Prostate gland (tissue), 2 donors: ENCODE measurements around the gene AFDN. TPM values are rescaled to one million over a fixed set of nuclear protein-coding genes. Genes with fewer than 3 reads are reported as not detected.

Experiments
- DNase-seq: peaks from one replicate; pipeline ENCODE4 v3.0.0-alpha.2; 2019; ENCODE audit warnings: low spot score
- H3K27ac ChIP-seq, 2 donors: fragments of 200-600 bp; sonication (generic); 2 replicates each; pipeline ENCODE4 v1.5.1; 2017 to 2019
- H3K27me3 ChIP-seq: fragments of 200-600 bp; sonication (generic); replicated peaks from 2 replicates; pipeline ENCODE4 v1.5.1; 2019; ENCODE audit not compliant: insufficient read depth
- H3K36me3 ChIP-seq, 2 donors: fragments of 200-600 bp; sonication (generic); 1 replicate in 1 of 2; 2 replicates in 1 of 2; pipeline versions ENCODE4 v1.5.1 to v1.8.1; 2017 to 2019
- H3K4me1 ChIP-seq: fragments of 200-600 bp; sonication (generic); replicated peaks from 2 replicates; pipeline ENCODE4 v1.5.1; 2019
- H3K4me3 ChIP-seq, 2 donors: fragments of 200-600 bp; sonication (generic); 2 replicates each; pipeline ENCODE4 v1.5.1; 2017 to 2019
- H3K9me3 ChIP-seq: fragments of 200-600 bp; sonication (generic); 2 replicates; pipeline ENCODE4 v1.5.1; 2017
- CTCF ChIP-seq, 4 experiments: fragments of 200-600 bp in 2 of 4; fragments of 450-650 bp in 2 of 4; sonication (generic) in 2 of 4; IDR thresholded peaks; 1 replicate in 3 of 4; 2 replicates in 1 of 4; pipeline ENCODE4 v1.5.1; 2016 to 2019; ENCODE audit warnings: antibody characterized with exemption in 4 of 4, mild to moderate bottlenecking in 2 of 4, moderate library complexity in 2 of 4
- POLR2A ChIP-seq: fragments of 450-650 bp; IDR thresholded peaks from one replicate; pipeline ENCODE4 v1.6.1; 2016; ENCODE audit warnings: antibody characterized with exemption, mild to moderate bottlenecking
- POLR2AphosphoS5 ChIP-seq: sonication (generic); formaldehyde crosslinking; IDR thresholded peaks from one replicate; pipeline ENCODE4 v1.6.1; 2017; ENCODE audit warnings: antibody characterized with exemption
- WGBS: methylation state at CpG from one replicate; pipeline ENCODE4 v1.1.5; 2018; 5-methylcytosine and 5-hydroxymethylcytosine counted together
- intact Hi-C: fragments of 100-400 bp; cut with DNase I; formaldehyde crosslinking; loops from one replicate; pipeline ENCODE4 v1.14.2; 2022
- total RNA-seq, 2 donors: library from RNA; depleted of rRNA; stranded (reverse); fragments of >200 nt; gene quantifications; one replicate each; pipeline ENCODE4 v1.1.0, GENCODE V29; 2016

Gene AFDN
- total RNA-seq, 2 donors from 2014 or later: 171 to 204 TPM

- 88% methylated on average over 6 of the region's 6 CpGs for WGBS
- no peak overlapping the region for H3K4me3 ChIP-seq
- H3K9me3 ChIP-seq: no peaks in the 10 kb centered on the region
- no peaks in the 10 kb centered on the region for H3K4me1 ChIP-seq
- no peaks in the 10 kb centered on the region for H3K27me3 ChIP-seq
- peaks cover 0 to 2% of the 10 kb centered on the region in 2 donors for H3K36me3 ChIP-seq
- DNase-seq: no peak
- no peak overlapping the region for H3K27ac ChIP-seq
- intact Hi-C loops: no loop called here
- TF ChIP-seq POLR2A (no peak), CTCF (IDR thresholded peaks at IDR 0.05) (no peak), POLR2AphosphoS5 (no peak)
Observed at GRCh38 chr6:167968091-167968490, 141.4 kb downstream of the AFDN start.

- Histone ChIP-seq H3K27ac (no peak overlapping the region), H3K4me3 (no peak overlapping the region), H3K4me1 (peaks cover 5% of the 10 kb centered on the region), H3K27me3 (no peaks in the 10 kb centered on the region), H3K9me3 (no peaks in the 10 kb centered on the region), H3K36me3 (peaks cover 0 to 2% of the 10 kb centered on the region in 2 donors)
- intact Hi-C loops: no loop called here
- WGBS: 91% methylated on average over 10 of the region's 10 CpGs
- DNase-seq: no peak
- no peak for TF ChIP-seq POLR2A
- TF ChIP-seq POLR2AphosphoS5: no peak
- no peak for TF ChIP-seq CTCF (IDR thresholded peaks at IDR 0.05)
Observed at GRCh38 chr6:167970230-167970629, 143.5 kb downstream of the AFDN start.

- no peak for DNase-seq
- 89% methylated on average over 10 of the region's 10 CpGs for WGBS
- Histone ChIP-seq H3K9me3 (no peaks in the 10 kb centered on the region), H3K27me3 (no peaks in the 10 kb centered on the region), H3K4me3 (no peak overlapping the region), H3K27ac (no peak overlapping the region), H3K36me3 (peaks cover 0 to 2% of the 10 kb centered on the region in 2 donors), H3K4me1 (peaks cover 5% of the 10 kb centered on the region)
- TF ChIP-seq CTCF (IDR thresholded peaks at IDR 0.05): no peak
- TF ChIP-seq POLR2AphosphoS5: no peak
- TF ChIP-seq POLR2A: no peak
- intact Hi-C loops: no loop called here
Observed at GRCh38 chr6:167972193-167972592, 145.5 kb downstream of the AFDN start.

GRCh38 chr6:167973148-167973885 is 146.6 kb downstream of the AFDN start:
- Histone ChIP-seq H3K9me3 (no peaks in the 10 kb centered on the region), H3K27me3 (no peaks in the 10 kb centered on the region), H3K4me3 (no peak overlapping the region), H3K4me1 (peaks cover 5% of the 10 kb centered on the region), H3K36me3 (peaks cover 0 to 2% of the 10 kb centered on the region in 2 donors), H3K27ac (no peak overlapping the region)
- TF ChIP-seq POLR2AphosphoS5 (no peak), POLR2A (no peak), CTCF (IDR thresholded peaks at IDR 0.05) (no peak)
- DNase-seq: no peak
- 75% methylated on average over 9 of the region's 9 CpGs for WGBS
- intact Hi-C loops: no loop called here
